Astrocyte of the spinal cord (primary cell): Measurements from ENCODE around the gene NOM1.
"Not testable (repeated sequence)": the region's sequence is repeated elsewhere in the genome, so short reads cannot be mapped to it uniquely, and the experiment has no call there.

Experiments
- DNase-seq: peaks from one replicate; pipeline ENCODE4 v3.0.0; 2011; ENCODE audit warnings: low read depth, low spot score
- H3K4me3 ChIP-seq: 2 replicates; pipeline ENCODE4 v1.5.1; 2011; ENCODE audit warnings: low read depth, mild to moderate bottlenecking, low read length, moderate library complexity
- CTCF ChIP-seq: IDR thresholded peaks from 2 replicates; pipeline ENCODE4 v1.5.1; 2012; ENCODE audit warnings: low read depth, mild to moderate bottlenecking, low read length, inconsistent platforms
- in situ Hi-C: cut with HindIII; loops from 2 replicates; pipeline ENCODE4 v1.10.0; 2017; ENCODE audit warnings: low sequenced_read_pairs

Gene NOM1

GRCh38 chr7:156942708-156943090, 6.8 kb upstream of the NOM1 start:
- in situ Hi-C loops: no loop called here
- no peak overlapping the region for H3K4me3 ChIP-seq
- no peak for TF ChIP-seq CTCF
- no peak for DNase-seq

GRCh38 chr7:156943091-156944041, 6.1 kb upstream of the NOM1 start:
- TF ChIP-seq CTCF: no peak
- in situ Hi-C loops: no loop called here
- no peak overlapping the region for H3K4me3 ChIP-seq
- DNase-seq: no peak

- no peak overlapping the region for H3K4me3 ChIP-seq
- in situ Hi-C loops: no loop called here
- no peak for DNase-seq
- no peak for TF ChIP-seq CTCF
Measured at GRCh38 chr7:156944876-156945275, 4.6 kb upstream of the NOM1 start.

- DNase-seq: no peak
- H3K4me3 ChIP-seq: no peak overlapping the region
- in situ Hi-C loops: no loop called here
- no peak for TF ChIP-seq CTCF
Measured at GRCh38 chr7:156947120-156947843, 2.2 kb upstream of the NOM1 start.

GRCh38 chr7:156948361-156948760, 1.2 kb upstream of the NOM1 start:
- in situ Hi-C loops: no loop called here
- no peak for TF ChIP-seq CTCF
- H3K4me3 ChIP-seq: peak overlapping the region; percentile 50

GRCh38 chr7:156950381-156950858, 908 bp downstream of the NOM1 start:
- in situ Hi-C loops: no loop called here
- TF ChIP-seq CTCF: no peak
- H3K4me3 ChIP-seq: peak overlapping the region; percentile 90
- DNase-seq: peak; percentile 12

More at GRCh38 chr7:156948361-156948760, 1.2 kb upstream of the NOM1 start:
- no peak for DNase-seq

GRCh38 chr7:156953215-156953614, 3.7 kb downstream of the NOM1 start:
- DNase-seq, H3K4me3 ChIP-seq, in situ Hi-C loops: not testable (repeated sequence)
